Transverse colon (tissue), 3 donors: ENCODE data around the gene KCTD5.
"Not testable (repeated sequence)": the region's sequence is repeated elsewhere in the genome, so short reads cannot be mapped to it uniquely, and the experiment has no call there.

Experiments
- CTCF ChIP-seq, 5 experiments: fragments of 200-600 bp in 3 of 5; fragments of 450-650 bp in 2 of 5; sonication (generic) in 3 of 5; IDR thresholded peaks; 1 replicate in 2 of 5; 2 replicates in 3 of 5; pipeline ENCODE4 v1.5.1; 2016 to 2017; ENCODE audit warnings: antibody characterized with exemption in 5 of 5, inconsistent platforms in 3 of 5, mild to moderate bottlenecking in 2 of 5, moderate library complexity in 1 of 5
- POLR2A ChIP-seq: fragments of 450-650 bp; IDR thresholded peaks from one replicate; pipeline ENCODE4 v1.6.1; 2016; ENCODE audit warnings: antibody characterized with exemption, mild to moderate bottlenecking, moderate library complexity

GRCh38 chr16:2696601-2697250 is 14.4 kb downstream of the KCTD5 start:
- not testable (repeated sequence) for TF ChIP-seq POLR2A; CTCF (IDR thresholded peaks at IDR 0.05)
